K562 (cell line): Measurements from ENCODE around the gene IFT122.

Source experiments
- ARNT ChIP-seq, 2 experiments: fragments of 450-650 bp; IDR thresholded peaks; 2 replicates each; pipeline ENCODE4 v1.6.1; 2016; ENCODE audit warnings: mild to moderate bottlenecking in 1 of 2
- CBX3 ChIP-seq, 2 experiments: IDR thresholded peaks; 1 replicate in 1 of 2; 2 replicates in 1 of 2; pipeline ENCODE4 v1.6.1; 2012; ENCODE audit warnings: inconsistent platforms in 2 of 2, low read length in 2 of 2, borderline replicate concordance in 1 of 2, control low read depth in 1 of 2
- CBX5 ChIP-seq: IDR thresholded peaks from 2 replicates; pipeline ENCODE4 v1.6.1; 2014; ENCODE audit warnings: low read depth, borderline replicate concordance
- CTCF ChIP-seq, 3 experiments: IDR thresholded peaks in 2 of 3; conservative IDR thresholded peaks in 1 of 3; 2 replicates each; pipeline ENCODE4 v1.5.1; 2011 to 2012; ENCODE audit warnings: low read length in 3 of 3, mild to moderate bottlenecking in 3 of 3, control low read depth in 2 of 3, improper control_type of control experiment in 1 of 3, inconsistent platforms in 1 of 3, low read depth in 1 of 3, mixed read lengths in 1 of 3, moderate library complexity in 1 of 3; ENCODE audit not compliant: insufficient read depth in 2 of 3
- EZH2 ChIP-seq: IDR thresholded peaks from 2 replicates; pipeline ENCODE4 v1.6.1; 2012; ENCODE audit warnings: low read depth, mild to moderate bottlenecking, inconsistent platforms, low read length, borderline replicate concordance
- NFYB ChIP-seq: IDR thresholded peaks from 2 replicates; pipeline ENCODE4 v1.6.1; 2011; ENCODE audit warnings: mild to moderate bottlenecking, moderate library complexity; ENCODE audit not compliant: insufficient read length; ENCODE audit errors: extremely low read depth
- POLR2A ChIP-seq: fragments of 450-650 bp; conservative IDR thresholded peaks from 2 replicates; pipeline ENCODE4 v1.6.1; 2016
- POLR2AphosphoS2 ChIP-seq: IDR thresholded peaks from 2 replicates; pipeline ENCODE4 v1.6.1; 2012; ENCODE audit warnings: low read length, improper control_type of control experiment
- PTBP1 ChIP-seq: fragments of 200-400 bp; formaldehyde crosslinking; IDR thresholded peaks from 2 replicates; pipeline ENCODE4 v1.6.1; 2017; ENCODE audit warnings: low read depth, low read length
- TAF1 ChIP-seq: IDR thresholded peaks from 2 replicates; pipeline ENCODE4 v1.6.1; 2011; ENCODE audit warnings: mild to moderate bottlenecking, low read length, moderate library complexity; ENCODE audit not compliant: insufficient read depth, control insufficient read depth, severe bottlenecking; ENCODE audit errors: extremely low read depth
- TCF7L2 ChIP-seq: fragments of 150-350 bp; IDR thresholded peaks from 2 replicates; pipeline ENCODE4 v1.6.1; 2016; ENCODE audit warnings: low read depth, mild to moderate bottlenecking, low read length, moderate library complexity
- THRA ChIP-seq: fragments of 450-650 bp; IDR thresholded peaks from 2 replicates; pipeline ENCODE4 v1.6.1; 2017; ENCODE audit warnings: mild to moderate bottlenecking, moderate library complexity
- ZNF133 ChIP-seq: fragments of 250-450 bp; sonication (Bioruptor Pico); IDR thresholded peaks from 2 replicates; pipeline ENCODE4 v1.4.0; 2020; ENCODE audit warnings: mild to moderate bottlenecking
- TF ChIP-seq, protein P1 (sequence below): fragments of 450-650 bp; IDR thresholded peaks from 2 replicates; pipeline ENCODE4 v1.6.1; 2017; ENCODE audit warnings: antibody characterized with exemption, mild to moderate bottlenecking

GRCh38 chr3:129442947-129443346 is 2.9 kb downstream of the IFT122 start:
- TF ChIP-seq THRA, result no peak
- TF ChIP-seq CBX5, result no peak
- TF ChIP-seq ZNF133, result no peak
- TF ChIP-seq, protein P1, sequence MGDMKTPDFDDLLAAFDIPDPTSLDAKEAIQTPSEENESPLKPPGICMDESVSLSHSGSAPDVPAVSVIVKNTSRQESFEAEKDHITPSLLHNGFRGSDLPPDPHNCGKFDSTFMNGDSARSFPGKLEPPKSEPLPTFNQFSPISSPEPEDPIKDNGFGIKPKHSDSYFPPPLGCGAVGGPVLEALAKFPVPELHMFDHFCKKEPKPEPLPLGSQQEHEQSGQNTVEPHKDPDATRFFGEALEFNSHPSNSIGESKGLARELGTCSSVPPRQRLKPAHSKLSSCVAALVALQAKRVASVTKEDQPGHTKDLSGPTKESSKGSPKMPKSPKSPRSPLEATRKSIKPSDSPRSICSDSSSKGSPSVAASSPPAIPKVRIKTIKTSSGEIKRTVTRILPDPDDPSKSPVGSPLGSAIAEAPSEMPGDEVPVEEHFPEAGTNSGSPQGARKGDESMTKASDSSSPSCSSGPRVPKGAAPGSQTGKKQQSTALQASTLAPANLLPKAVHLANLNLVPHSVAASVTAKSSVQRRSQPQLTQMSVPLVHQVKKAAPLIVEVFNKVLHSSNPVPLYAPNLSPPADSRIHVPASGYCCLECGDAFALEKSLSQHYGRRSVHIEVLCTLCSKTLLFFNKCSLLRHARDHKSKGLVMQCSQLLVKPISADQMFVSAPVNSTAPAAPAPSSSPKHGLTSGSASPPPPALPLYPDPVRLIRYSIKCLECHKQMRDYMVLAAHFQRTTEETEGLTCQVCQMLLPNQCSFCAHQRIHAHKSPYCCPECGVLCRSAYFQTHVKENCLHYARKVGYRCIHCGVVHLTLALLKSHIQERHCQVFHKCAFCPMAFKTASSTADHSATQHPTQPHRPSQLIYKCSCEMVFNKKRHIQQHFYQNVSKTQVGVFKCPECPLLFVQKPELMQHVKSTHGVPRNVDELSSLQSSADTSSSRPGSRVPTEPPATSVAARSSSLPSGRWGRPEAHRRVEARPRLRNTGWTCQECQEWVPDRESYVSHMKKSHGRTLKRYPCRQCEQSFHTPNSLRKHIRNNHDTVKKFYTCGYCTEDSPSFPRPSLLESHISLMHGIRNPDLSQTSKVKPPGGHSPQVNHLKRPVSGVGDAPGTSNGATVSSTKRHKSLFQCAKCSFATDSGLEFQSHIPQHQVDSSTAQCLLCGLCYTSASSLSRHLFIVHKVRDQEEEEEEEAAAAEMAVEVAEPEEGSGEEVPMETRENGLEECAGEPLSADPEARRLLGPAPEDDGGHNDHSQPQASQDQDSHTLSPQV, result no peak
- TF ChIP-seq TCF7L2, result no peak
- TF ChIP-seq POLR2A, result no peak
- no peak for TF ChIP-seq NFYB
- TF ChIP-seq CBX3 (IDR thresholded peaks at IDR 0.05; ENCODE audit: borderline replicate concordance in 1 of 2, low read length in 2 of 2), result no peak
- no peak for TF ChIP-seq TAF1
- TF ChIP-seq ARNT (IDR thresholded peaks at IDR 0.05), result no peak
- TF ChIP-seq CTCF (IDR thresholded peaks at IDR 0.05 in 2 of 3, conservative IDR thresholded peaks at IDR 0.05 in 1 of 3; ENCODE audit: insufficient read depth in 2 of 3, low read depth in 1 of 3, low read length in 3 of 3), result no peak
- TF ChIP-seq POLR2AphosphoS2, result no peak
- TF ChIP-seq EZH2, result no peak
- TF ChIP-seq PTBP1, result no peak
